NK-92 treated with Interleukin-12 subunit alpha and Interleukin-12 subunit beta, amount 100 ng/mL, for 24 hours (cell line): ENCODE measurements around the gene TDG.
"Not testable (repeated sequence)": the region's sequence is repeated elsewhere in the genome, so short reads cannot be mapped to it uniquely, and the experiment has no call there.

Experiments used
- DNase-seq: peaks from one replicate; lab custom pipeline; 2025; lab: John Stamatoyannopoulos, UW

Gene TDG

DNA sequence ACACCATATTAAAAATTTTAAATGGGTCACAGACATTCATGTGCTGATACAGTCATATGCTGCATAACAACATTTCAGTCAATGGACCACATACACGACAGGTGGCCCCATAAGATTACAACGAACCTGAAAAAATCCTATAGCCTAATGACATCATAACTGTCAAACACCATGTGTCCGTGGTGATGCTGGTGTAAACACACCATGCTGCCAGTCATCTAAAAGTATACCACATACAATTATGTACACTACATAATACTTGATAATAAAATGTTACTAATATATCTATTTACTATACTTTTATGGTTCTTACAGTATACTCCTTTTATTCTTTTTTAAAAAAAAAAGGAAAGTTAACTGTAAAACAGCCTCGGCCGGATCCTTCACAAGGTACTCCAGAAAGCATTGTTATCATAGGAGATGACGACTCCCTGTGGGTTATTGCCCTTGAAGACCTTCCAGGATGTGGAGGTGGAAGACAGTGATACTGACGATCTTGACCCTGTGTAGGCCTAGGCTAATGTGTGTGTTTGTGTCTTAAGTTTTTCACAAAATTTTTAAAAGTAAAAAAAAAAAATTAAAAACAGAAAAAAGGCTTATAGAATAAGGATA is 5.0 kb upstream of the TDG start:
- no peak for DNase-seq

DNA sequence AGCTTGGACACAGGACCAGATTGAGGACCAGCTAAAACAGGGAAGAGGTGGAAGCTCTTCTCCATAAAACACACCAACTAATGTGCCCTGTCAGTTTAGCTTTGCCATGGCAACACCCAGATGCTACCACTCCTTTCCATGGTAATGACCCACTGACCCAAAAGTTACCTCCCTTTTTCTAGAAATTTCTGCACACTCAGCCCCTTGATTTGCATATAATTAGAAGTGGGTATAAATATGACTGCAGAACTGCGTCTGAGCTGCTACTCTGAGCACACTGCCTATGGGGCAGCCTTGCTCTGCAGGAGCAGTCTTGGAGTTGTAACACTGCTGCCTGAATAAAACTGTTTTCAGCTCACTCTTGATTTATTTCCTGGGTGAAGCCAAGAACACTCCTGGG is 3.2 kb upstream of the TDG start:
- no peak for DNase-seq

- DNase-seq, result no peak
These were observed 867 bp upstream of the TDG start for GRCh38 chr12:103964805-103965204.

- DNase-seq, result no peak
These were observed 450 bp upstream of the TDG start for GRCh38 chr12:103965255-103965589.

DNA sequence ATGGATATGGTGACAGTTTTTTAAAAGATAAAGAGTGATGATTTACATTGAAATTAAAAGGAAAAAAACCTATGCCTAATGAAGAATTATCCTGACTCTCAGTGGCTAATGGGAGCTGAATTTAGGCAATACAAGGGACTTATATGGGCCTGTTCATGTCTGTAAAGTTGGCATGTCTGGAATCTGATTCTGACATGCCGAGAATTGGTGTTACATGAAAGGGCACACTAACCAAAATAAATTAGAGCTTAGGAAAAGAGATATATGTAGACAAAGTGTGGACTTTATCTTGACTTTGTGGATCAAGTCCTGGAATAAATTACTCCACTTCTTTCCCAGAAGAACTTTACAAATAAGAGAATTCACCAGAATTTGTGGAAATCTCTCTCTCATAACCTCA is 1.1 kb downstream of the TDG start:
- DNase-seq, result no peak

DNA sequence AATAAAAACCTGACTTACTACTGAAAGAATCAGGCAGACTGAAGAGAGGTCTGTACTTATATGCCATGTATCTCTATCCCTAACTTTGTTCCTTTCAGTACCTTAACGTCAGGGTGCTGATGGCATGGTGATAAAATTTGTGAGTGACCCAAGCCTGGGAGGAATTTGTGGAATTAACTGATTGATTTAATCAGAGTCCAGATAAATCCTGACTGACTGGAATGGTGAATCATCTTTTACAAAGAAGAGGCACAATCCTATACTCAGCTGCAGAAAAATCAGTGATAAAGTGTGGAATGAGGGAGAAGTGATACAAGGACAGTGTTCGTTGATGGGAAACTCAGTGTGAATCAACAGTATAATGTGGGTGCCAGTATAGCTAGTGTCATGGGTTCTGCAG is 3.7 kb downstream of the TDG start:
- no peak for DNase-seq

DNA sequence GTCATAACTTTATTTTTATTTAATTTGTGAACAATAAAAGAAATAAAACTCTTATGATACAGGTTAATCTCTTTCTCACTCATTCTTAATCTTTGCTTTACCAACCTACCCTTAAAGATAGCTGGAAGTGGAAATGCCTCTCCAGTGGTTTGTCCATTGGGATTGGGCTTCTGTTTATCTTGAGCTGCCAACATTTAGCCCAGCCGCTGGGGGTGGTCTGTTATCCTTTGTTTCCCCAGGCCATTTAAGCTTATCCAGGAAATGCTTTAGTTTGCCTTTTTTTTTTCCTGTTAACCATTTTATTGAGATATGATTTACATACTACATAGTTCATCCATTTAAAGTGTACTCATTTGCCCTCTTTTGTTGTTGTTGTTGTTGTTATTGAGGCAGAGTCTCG is 8.2 kb downstream of the TDG start:
- DNase-seq, result no peak

GRCh38 chr12:103975368-103975767 is 9.7 kb downstream of the TDG start:
- no peak for DNase-seq

GRCh38 chr12:103978384-103978982 is 12.8 kb downstream of the TDG start:
- no peak for DNase-seq

GRCh38 chr12:103986829-103987228 is 21.2 kb downstream of the TDG start:
- no peak for DNase-seq

GRCh38 chr12:103994235-103994634 is 28.6 kb downstream of the TDG start:
- DNase-seq, result no peak

DNA sequence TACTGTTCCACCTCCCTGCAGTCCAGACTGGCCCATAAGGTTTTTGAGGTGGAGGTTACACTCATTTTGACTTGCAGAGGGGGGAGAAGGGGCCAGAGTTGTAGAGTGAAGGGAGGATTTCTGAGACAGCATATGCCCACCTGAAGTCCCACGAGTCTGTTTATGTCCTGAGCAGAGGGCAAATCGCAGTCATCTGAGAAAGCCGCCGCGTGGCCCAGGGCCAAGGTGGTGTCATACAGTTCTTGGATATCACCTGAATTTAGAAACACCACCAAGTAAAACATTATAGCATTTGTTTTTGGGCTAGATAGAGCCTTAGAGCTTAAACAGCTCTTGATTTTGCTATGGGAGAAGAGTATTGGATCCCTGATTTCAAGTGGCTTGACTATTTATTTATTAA is 30.9 kb downstream of the TDG start:
- no peak for DNase-seq

- DNase-seq, result no peak
These were observed 31.7 kb downstream of the TDG start for GRCh38 chr12:103997286-103997900.

GRCh38 chr12:103998976-103999375 is 33.3 kb downstream of the TDG start:
- no peak for DNase-seq

DNA sequence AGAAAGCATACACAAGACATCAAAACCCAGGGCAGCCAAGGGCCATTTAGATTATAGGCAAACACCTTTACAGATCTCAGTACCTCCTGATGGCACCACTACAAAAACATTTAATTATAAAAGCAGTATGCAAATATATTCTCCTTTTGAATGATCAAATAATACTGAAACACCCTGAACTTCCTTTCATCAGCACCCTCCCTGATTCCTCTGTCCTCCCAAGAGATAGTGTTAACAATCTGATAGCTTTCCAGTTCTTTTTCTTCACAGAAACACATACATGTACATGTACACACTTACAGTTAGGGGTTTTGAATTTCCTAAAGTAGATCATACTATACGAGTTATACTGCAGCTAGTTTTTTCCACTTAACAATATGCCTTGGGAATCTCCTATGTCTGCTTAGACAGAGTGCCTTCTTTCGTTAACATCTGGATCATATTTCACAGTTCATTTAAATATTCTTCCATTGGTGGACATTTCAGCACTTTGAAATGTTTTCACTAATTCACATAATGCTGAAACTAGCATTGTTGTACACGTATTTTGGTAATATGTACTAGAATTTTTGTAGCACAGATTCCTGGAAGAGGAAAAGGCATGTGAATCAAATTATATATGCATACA is 35.2 kb downstream of the TDG start:
- DNase-seq, result no peak

GRCh38 chr12:104002686-104003085 is 37.0 kb downstream of the TDG start:
- DNase-seq, result no peak

- DNase-seq, result no peak
These were observed 37.9 kb downstream of the TDG start for GRCh38 chr12:104003596-104003995.

DNA sequence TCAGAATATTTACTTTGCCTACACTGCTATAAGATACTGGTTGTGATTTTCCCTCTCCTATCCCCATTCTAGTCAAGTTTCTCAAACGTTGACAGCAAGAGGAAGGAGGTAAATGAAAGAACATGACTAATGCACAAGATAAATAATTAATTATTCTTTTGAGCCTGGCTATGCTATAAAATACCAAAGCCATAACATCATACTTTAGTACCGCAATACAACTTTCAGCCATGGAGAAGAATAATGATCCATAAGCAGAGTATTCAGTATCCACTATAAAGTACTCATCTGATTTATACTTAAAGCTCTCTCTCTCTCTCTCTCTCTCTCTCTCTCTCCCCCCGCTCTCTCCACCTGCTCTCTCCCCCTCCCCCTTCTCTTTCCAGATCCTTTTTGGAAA is 41.3 kb downstream of the TDG start:
- DNase-seq, result no peak

GRCh38 chr12:104010121-104010520 is 44.4 kb downstream of the TDG start:
- no peak for DNase-seq

DNA sequence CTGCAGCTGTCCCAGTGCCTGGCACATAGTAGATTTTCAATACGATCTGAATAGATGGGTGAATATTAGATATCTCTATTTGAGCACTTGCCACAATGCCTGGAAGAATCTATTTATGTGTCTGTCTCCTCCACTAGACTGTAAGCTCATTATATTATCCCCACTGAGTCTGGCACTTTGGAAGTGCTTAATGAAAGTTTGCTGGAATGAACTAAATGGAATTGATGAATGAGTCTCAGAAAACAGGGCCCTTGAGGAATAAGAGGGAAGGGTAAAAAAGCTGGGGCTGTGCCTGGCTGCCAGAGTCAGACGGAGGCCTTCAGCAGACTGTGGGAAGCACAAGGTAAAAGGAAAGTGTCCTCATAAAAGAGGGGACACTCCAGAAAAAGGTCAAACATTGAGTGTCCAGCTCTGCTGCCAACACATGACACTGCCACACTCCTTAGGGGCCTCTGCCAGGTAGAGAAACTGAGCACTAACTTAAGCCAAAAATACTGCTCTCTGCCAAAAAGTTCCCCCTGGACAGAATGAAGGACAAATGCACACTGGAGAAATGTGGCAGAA is 45.0 kb downstream of the TDG start:
- no peak for DNase-seq

GRCh38 chr12:104011253-104011652 is 45.6 kb downstream of the TDG start:
- DNase-seq, result no peak

DNA sequence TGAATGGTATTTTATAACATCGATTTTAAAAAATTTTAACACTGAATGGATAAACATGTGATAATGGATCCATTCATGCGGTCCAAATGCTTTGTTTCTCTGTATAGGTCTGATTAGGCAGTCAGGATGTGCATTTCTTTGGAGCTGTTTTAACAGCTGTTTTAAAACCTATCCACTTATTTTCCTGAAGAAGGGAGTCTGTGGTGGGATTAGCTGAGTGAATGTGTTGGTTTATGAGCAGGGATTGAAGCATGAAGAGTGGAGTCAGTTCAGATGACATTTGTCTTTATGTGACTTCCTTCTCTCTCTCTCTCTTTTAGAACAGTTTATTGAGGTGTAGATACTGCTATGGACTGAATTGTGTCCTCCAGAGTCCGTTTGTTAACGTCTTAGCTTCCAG is 46.7 kb downstream of the TDG start:
- no peak for DNase-seq

DNA sequence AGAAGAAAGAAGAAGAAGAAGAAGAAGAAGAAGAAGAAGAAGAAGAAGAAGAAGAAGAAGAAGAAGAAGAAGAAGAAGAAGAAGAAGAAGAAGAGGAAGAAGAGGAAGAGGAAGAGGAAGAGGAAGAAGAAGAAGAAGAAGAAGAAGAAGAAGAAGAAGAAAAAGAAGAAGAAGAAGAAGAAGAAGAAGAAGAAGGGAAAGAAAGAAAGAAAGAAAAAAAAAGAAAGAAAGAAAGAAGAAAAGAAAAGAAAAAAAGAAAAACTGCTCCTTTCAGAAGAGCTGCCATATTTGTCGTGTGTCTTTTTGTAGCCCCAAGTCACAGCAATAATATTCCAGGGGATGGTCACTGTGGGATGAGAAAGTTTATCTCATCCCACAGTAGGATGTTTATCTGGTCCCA is 56.2 kb downstream of the TDG start:
- not testable (repeated sequence) for DNase-seq
